ENCODE measurements around the gene HSD17B11. TPM values are rescaled to one million over a fixed set of nuclear protein-coding genes. Genes with fewer than 3 reads are reported as not detected.
A peak's percentile ranks its signal among the peaks of the same experiment; 100 is the strongest.
"Not testable (repeated sequence)": the region's sequence is repeated elsewhere in the genome, so short reads cannot be mapped to it uniquely, and the experiment has no call there.

Gene HSD17B11
- total RNA-seq, 2 donors from 2014 or later: 21.4 to 105 TPM

GRCh38 chr4:87420276-87420830 lies 29.4 kb upstream of the HSD17B11 start:
- intact Hi-C loops (cut with DNase I): no loop called here
- H3K27me3 ChIP-seq: no peaks in the 10 kb centered on the region
- ATAC-seq (no peak), DNase-seq (no peak)
- TF ChIP-seq CTCF (IDR thresholded peaks at IDR 0.05) (no peak), POLR2A (IDR thresholded peaks at IDR 0.05) (no peak)
- no peak overlapping the region for H3K4me3 ChIP-seq
- no peaks in the 10 kb centered on the region for H3K9me3 ChIP-seq
- H3K36me3 ChIP-seq (replicated peaks in 1 of 2; ENCODE audit: insufficient read depth in 1 of 2, low read depth in 2 of 2): no peaks in the 10 kb centered on the region
- peaks cover 58% of the 10 kb centered on the region for H3K4me1 ChIP-seq
- H3K27ac ChIP-seq: peak overlapping the region; percentile 34 to 75 (median 42)
- WGBS, 2 donors: 69 to 71% methylated on average over 4 of the region's 4 CpGs

GRCh38 chr4:87419578-87420249 lies 28.7 kb upstream of the HSD17B11 start:
- TF ChIP-seq POLR2A (IDR thresholded peaks at IDR 0.05) (no peak), CTCF (IDR thresholded peaks at IDR 0.05) (no peak)
- no peaks in the 10 kb centered on the region for H3K9me3 ChIP-seq
- H3K4me3 ChIP-seq: no peak overlapping the region
- no peaks in the 10 kb centered on the region for H3K27me3 ChIP-seq
- 8 to 12% methylated on average over 5 of the region's 5 CpGs for WGBS, 2 donors
- peak in 1 of 4 donors; percentile 14 for DNase-seq
- no peaks in the 10 kb centered on the region for H3K36me3 ChIP-seq (replicated peaks in 1 of 2; ENCODE audit: insufficient read depth in 1 of 2, low read depth in 2 of 2)
- ATAC-seq: no peak
- intact Hi-C loops (cut with DNase I): no loop called here
- H3K27ac ChIP-seq: peak overlapping the region; percentile 34 to 75 (median 42)
- H3K4me1 ChIP-seq: peaks cover 52% of the 10 kb centered on the region

GRCh38 chr4:87418410-87418809 lies 27.4 kb upstream of the HSD17B11 start:
- WGBS, 2 donors: 93% methylated on average over 4 of the region's 4 CpGs
- ATAC-seq; DNase-seq; H3K27me3 ChIP-seq; H3K27ac ChIP-seq; H3K4me3 ChIP-seq; H3K9me3 ChIP-seq; H3K36me3 ChIP-seq (replicated peaks in 1 of 2; ENCODE audit: insufficient read depth in 1 of 2, low read depth in 2 of 2); intact Hi-C loops (cut with DNase I): not testable (repeated sequence)
- peaks cover 41% of the 10 kb centered on the region for H3K4me1 ChIP-seq

GRCh38 chr4:87416965-87417364 lies 26.0 kb upstream of the HSD17B11 start:
- TF ChIP-seq CTCF (IDR thresholded peaks at IDR 0.05): no peak
- no peak for TF ChIP-seq POLR2A (IDR thresholded peaks at IDR 0.05)
- WGBS, 2 donors: 42 to 60% methylated on average over 3 of the region's 3 CpGs
- Histone ChIP-seq H3K4me1 (peaks cover 40% of the 10 kb centered on the region), H3K4me3 (no peak overlapping the region), H3K9me3 (no peaks in the 10 kb centered on the region), H3K36me3 (replicated peaks in 1 of 2; ENCODE audit: insufficient read depth in 1 of 2, low read depth in 2 of 2) (no peaks in the 10 kb centered on the region), H3K27ac (no peak overlapping the region), H3K27me3 (no peaks in the 10 kb centered on the region)
- intact Hi-C loops (cut with DNase I): no loop called here
- no peak for ATAC-seq
- no peak for DNase-seq

GRCh38 chr4:87414816-87415215 lies 23.8 kb upstream of the HSD17B11 start:
- H3K36me3 ChIP-seq (replicated peaks in 1 of 2; ENCODE audit: insufficient read depth in 1 of 2, low read depth in 2 of 2): no peaks in the 10 kb centered on the region
- H3K27me3 ChIP-seq: no peaks in the 10 kb centered on the region
- intact Hi-C loops (cut with DNase I): no loop called here
- ATAC-seq (no peak), DNase-seq (no peak)
- TF ChIP-seq CTCF (IDR thresholded peaks at IDR 0.05): no peak
- TF ChIP-seq POLR2A (IDR thresholded peaks at IDR 0.05): no peak
- no peak overlapping the region for H3K27ac ChIP-seq
- H3K4me1 ChIP-seq: peaks cover 32% of the 10 kb centered on the region
- H3K9me3 ChIP-seq: no peaks in the 10 kb centered on the region
- H3K4me3 ChIP-seq: no peak overlapping the region

Measured in body of pancreas (tissue), 4 donors.